Neural progenitor cell (in vitro differentiated cells): Measurements from ENCODE around the gene DPM1. TPM values are rescaled to one million over a fixed set of nuclear protein-coding genes. Genes with fewer than 3 reads are reported as not detected.

Experiments
- DNase-seq: peaks from one replicate; pipeline ENCODE4 v3.0.0-alpha.2; 2016; ENCODE audit warnings: low spot score
- H2AFZ ChIP-seq: fragments of 200-600 bp; sonication (generic); replicated peaks from 2 replicates; pipeline ENCODE4 v1.6.1; 2016; ENCODE audit warnings: antibody characterized with exemption
- H3F3A ChIP-seq: fragments of 200-600 bp; sonication (generic); 2 replicates; pipeline ENCODE4 v1.6.1; 2016; ENCODE audit warnings: antibody characterized with exemption, low read depth
- H3K27ac ChIP-seq: fragments of 200-600 bp; sonication (generic); 2 replicates; pipeline ENCODE4 v1.5.1; 2016; ENCODE audit warnings: mild to moderate bottlenecking
- H3K27me3 ChIP-seq: fragments of 200-600 bp; sonication (generic); 2 replicates; pipeline ENCODE4 v1.6.1; 2016; ENCODE audit warnings: mild to moderate bottlenecking, moderate library complexity
- H3K36me3 ChIP-seq: fragments of 200-600 bp; sonication (generic); 2 replicates; pipeline ENCODE4 v1.5.1; 2016
- H3K4me1 ChIP-seq: fragments of 200-600 bp; sonication (generic); 2 replicates; pipeline ENCODE4 v1.6.1; 2016; ENCODE audit warnings: mixed run types
- H3K4me2 ChIP-seq: fragments of 200-600 bp; sonication (generic); 2 replicates; pipeline ENCODE4 v1.6.1; 2016
- H3K4me3 ChIP-seq: fragments of 200-600 bp; sonication (generic); 2 replicates; pipeline ENCODE4 v1.5.1; 2016
- H3K79me2 ChIP-seq: fragments of 200-600 bp; sonication (generic); 2 replicates; pipeline ENCODE4 v1.6.1; 2016; ENCODE audit warnings: low read depth
- H3K9ac ChIP-seq: fragments of 200-600 bp; sonication (generic); 2 replicates; pipeline ENCODE4 v1.6.1; 2016
- H3K9me3 ChIP-seq: fragments of 200-600 bp; sonication (generic); 2 replicates; pipeline ENCODE4 v1.5.1; 2016; ENCODE audit warnings: low read depth
- H4K20me1 ChIP-seq: fragments of 200-600 bp; sonication (generic); 2 replicates; pipeline ENCODE4 v1.6.1; 2016; ENCODE audit warnings: low read depth
- H3K27ac Mint-ChIP-seq: 3 replicates; pipeline ENCODE4 v1.8.0; 2021; ENCODE audit warnings: mixed read lengths
- H3K27me3 Mint-ChIP-seq: 2 replicates; pipeline ENCODE4 v1.8.0; 2022; ENCODE audit warnings: low read depth, mild to moderate bottlenecking, inconsistent platforms, moderate library complexity, mixed read lengths; ENCODE audit not compliant: insufficient read depth
- H3K36me3 Mint-ChIP-seq: 3 replicates; pipeline ENCODE4 v1.8.0; 2021; ENCODE audit warnings: mixed read lengths
- H3K4me1 Mint-ChIP-seq: 3 replicates; pipeline ENCODE4 v1.8.0; 2021; ENCODE audit warnings: mixed read lengths
- H3K4me3 Mint-ChIP-seq: 3 replicates; pipeline ENCODE4 v1.8.0; 2021; ENCODE audit warnings: mild to moderate bottlenecking, moderate library complexity, mixed read lengths
- H3K9me3 Mint-ChIP-seq: 3 replicates; pipeline ENCODE4 v1.8.0; 2020; ENCODE audit warnings: mixed read lengths
- CTCF ChIP-seq: fragments of 200-600 bp; sonication (generic); IDR thresholded peaks from 2 replicates; pipeline ENCODE4 v1.5.1; 2017; ENCODE audit warnings: antibody characterized with exemption, mild to moderate bottlenecking
- EZH2 ChIP-seq: fragments of 200-600 bp; sonication (generic); IDR thresholded peaks from 2 replicates; pipeline ENCODE4 v1.6.1; 2017; ENCODE audit warnings: antibody characterized with exemption, mild to moderate bottlenecking, moderate library complexity
- EZH2phosphoT487 ChIP-seq: fragments of 200-600 bp; sonication (generic); IDR thresholded peaks from 2 replicates; pipeline ENCODE4 v1.6.1; 2017; ENCODE audit warnings: antibody characterized with exemption
- total RNA-seq: library from RNA; depleted of rRNA; stranded (reverse); fragments of >200 nt; gene quantifications from 2 replicates; pipeline ENCODE4 v1.2.3, GENCODE V29; 2015; ENCODE audit warnings: low replicate concordance

DPM1 gene
- total RNA-seq, 1 donor from 2014 or later = 173 TPM

GRCh38 chr20:50926530-50926929, 31.8 kb downstream of the DPM1 start:
- Histone ChIP-seq H3K79me2 (peaks cover 91% of the 10 kb centered on the region), H3F3A (peaks cover 18% of the 10 kb centered on the region), H3K4me2 (peak overlapping the region; percentile 92), H3K4me1 (peaks cover 51% of the 10 kb centered on the region), H3K27me3 (no peaks in the 10 kb centered on the region), H2AFZ (no peak overlapping the region), H3K9me3 (no peaks in the 10 kb centered on the region), H3K27ac (no peak overlapping the region), H3K4me3 (peak overlapping the region; percentile 85), H3K36me3 (peaks cover 20% of the 10 kb centered on the region), H4K20me1 (peaks cover 78% of the 10 kb centered on the region), H3K9ac (no peak overlapping the region)
- Mint-ChIP-seq H3K9me3 (peaks cover 2% of the 10 kb centered on the region), H3K27ac (no peak overlapping the region), H3K36me3 (peaks cover 40% of the 10 kb centered on the region), H3K4me1 (peaks cover 49% of the 10 kb centered on the region), H3K4me3 (no peak overlapping the region), H3K27me3 (peaks cover 2% of the 10 kb centered on the region)
- no peak for DNase-seq
- TF ChIP-seq EZH2phosphoT487 (no peak), CTCF (no peak), EZH2 (no peak)

DNA sequence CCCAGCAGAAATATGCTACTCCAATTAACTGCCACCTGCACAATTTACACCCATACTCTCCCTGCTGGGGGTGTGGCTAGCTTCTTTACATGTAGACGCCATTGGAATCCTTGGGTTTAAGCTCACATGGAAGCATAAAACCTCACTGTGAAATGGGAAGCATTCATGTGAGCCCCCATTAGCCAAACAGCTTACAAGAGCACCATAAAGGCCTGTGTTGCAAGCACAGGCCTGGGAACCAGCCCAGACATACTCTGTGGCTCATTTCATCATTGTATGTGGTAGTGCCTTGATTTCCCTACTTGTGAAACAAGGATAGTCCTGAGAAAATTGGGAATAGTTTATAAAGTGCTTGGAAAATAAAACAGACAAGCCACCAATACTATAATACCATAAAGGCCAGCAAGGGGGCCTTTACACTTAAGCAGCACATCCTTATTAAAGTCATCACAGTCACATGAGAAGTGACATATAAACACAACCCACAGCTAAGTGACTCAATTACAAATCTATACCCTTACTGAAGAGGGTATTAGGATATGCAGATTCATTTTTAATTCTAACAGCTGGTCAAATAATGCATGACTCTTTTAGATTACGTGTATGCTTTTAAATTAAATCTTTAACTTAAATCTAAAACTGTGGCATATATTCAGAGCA, 33.9 kb downstream of the DPM1 start:
- H3F3A ChIP-seq = peaks cover 10% of the 10 kb centered on the region
- H3K27me3 Mint-ChIP-seq = peaks cover 5% of the 10 kb centered on the region
- H3K36me3 Mint-ChIP-seq = peaks cover 41% of the 10 kb centered on the region
- H4K20me1 ChIP-seq = peaks cover 99% of the 10 kb centered on the region
- no peak for DNase-seq
- no peak overlapping the region for H3K27ac ChIP-seq
- H2AFZ ChIP-seq = no peak overlapping the region
- TF ChIP-seq CTCF (no peak), EZH2 (no peak), EZH2phosphoT487 (no peak)
- no peak overlapping the region for H3K4me3 ChIP-seq
- no peaks in the 10 kb centered on the region for H3K9me3 Mint-ChIP-seq
- H3K27me3 ChIP-seq = no peaks in the 10 kb centered on the region
- H3K4me1 Mint-ChIP-seq = peaks cover 53% of the 10 kb centered on the region
- H3K27ac Mint-ChIP-seq = no peak overlapping the region
- peaks cover 51% of the 10 kb centered on the region for H3K4me1 ChIP-seq
- H3K79me2 ChIP-seq = peaks cover 100% of the 10 kb centered on the region
- peaks cover 20% of the 10 kb centered on the region for H3K36me3 ChIP-seq
- no peak overlapping the region for H3K9ac ChIP-seq
- no peak overlapping the region for H3K4me3 Mint-ChIP-seq
- H3K4me2 ChIP-seq = peak overlapping the region; percentile 9
- no peaks in the 10 kb centered on the region for H3K9me3 ChIP-seq

DNA sequence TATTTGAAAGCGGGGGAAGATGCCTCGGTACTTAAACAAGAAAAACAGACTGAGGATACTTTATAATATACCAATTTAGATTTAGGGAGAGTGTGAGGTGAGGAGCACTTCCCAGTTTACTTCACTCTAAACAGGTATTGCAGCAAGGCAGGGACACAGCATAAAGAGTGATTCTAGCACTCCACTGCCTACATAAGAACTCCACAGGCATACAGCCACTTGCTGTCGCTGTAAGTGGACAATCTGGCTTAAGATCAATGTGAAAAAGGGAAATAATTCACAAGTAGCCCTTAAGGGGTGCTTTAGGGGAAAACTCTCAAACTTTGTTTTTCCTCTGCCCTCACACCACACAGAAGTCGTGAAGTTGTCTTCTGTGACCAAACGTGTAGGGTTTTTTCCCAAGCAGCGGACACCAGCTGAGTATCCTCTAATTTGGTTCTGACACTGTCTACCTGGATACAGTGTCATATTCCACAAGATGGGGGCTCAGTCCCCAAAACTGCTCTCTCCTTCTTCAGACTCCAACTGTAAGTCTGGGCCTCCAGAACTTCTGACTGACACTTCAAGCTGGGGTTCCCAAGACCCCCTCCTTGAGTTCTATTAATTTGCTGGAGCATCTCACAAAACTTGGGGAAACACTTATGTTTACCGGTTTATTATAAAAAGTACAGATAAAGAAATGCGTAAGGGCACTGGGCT, 36.4 kb downstream of the DPM1 start:
- Histone ChIP-seq H3K27me3 (no peaks in the 10 kb centered on the region), H3K4me3 (no peak overlapping the region), H4K20me1 (peaks cover 100% of the 10 kb centered on the region), H3K4me2 (peak overlapping the region; percentile 23), H3K27ac (no peak overlapping the region), H2AFZ (no peak overlapping the region), H3F3A (peaks cover 25% of the 10 kb centered on the region), H3K4me1 (peaks cover 50% of the 10 kb centered on the region), H3K9ac (no peak overlapping the region), H3K36me3 (peaks cover 16% of the 10 kb centered on the region), H3K79me2 (peaks cover 100% of the 10 kb centered on the region), H3K9me3 (no peaks in the 10 kb centered on the region)
- DNase-seq = no peak
- H3K4me3 Mint-ChIP-seq = no peak overlapping the region
- TF ChIP-seq CTCF = no peak
- TF ChIP-seq EZH2phosphoT487 = no peak
- TF ChIP-seq EZH2 = no peak
- peaks cover 3% of the 10 kb centered on the region for H3K27me3 Mint-ChIP-seq
- peaks cover 42% of the 10 kb centered on the region for H3K4me1 Mint-ChIP-seq
- no peak overlapping the region for H3K27ac Mint-ChIP-seq
- H3K36me3 Mint-ChIP-seq = peaks cover 25% of the 10 kb centered on the region
- no peaks in the 10 kb centered on the region for H3K9me3 Mint-ChIP-seq
